HG02885 (cell line): Measurements from ENCODE around the gene SLC6A11.
A peak's percentile ranks its signal among the peaks of the same experiment; 100 is the strongest.

Experiments used
- ATAC-seq: cut with Tn5 transposase; IDR thresholded peaks from one replicate; pipeline ENCODE4 v1.9.1; 2021; ENCODE audit warnings: mild to moderate bottlenecking; ENCODE audit not compliant: unreplicated experiment, poor library complexity

SLC6A11 gene

DNA sequence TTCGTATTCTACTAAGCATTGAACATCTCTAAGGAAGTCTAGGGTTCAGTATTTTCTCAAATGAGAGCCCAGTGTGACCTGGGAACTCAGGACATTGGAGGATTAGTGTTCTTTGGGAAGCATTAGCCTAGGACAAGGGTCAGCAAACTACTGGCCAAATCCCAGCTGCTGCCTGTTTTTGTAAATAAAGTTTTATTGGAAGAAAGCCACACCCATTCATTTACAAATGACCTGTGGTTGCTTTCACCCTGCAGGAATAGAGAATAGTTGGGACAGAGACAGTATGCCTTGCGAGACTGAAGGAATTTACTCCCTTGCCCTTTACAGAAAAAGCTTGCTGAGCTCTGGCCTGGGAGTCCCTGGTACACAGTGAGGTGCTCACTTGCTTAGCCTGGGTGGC lies 20.6 kb downstream of the SLC6A11 start:
- no peak for ATAC-seq

DNA sequence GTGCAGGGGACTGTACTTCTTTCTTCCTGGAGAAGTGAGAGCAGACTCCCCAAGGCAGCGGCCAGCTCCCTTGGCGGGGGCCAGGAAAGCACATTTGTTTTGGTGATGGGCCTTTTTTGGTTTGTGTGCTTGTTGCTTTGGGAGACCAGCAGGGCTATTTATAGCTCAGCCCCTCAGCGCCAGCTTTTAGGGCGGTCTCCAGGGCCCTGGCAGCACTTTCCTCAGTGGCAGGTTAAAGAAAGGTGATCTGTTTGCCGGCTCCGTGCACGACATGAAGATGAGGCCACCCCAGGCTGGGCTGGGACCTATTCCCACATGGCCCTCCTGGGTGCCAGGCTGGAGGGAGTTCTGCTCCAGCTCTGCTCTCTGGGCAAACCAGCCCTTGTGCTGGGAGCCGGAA lies 21.8 kb downstream of the SLC6A11 start:
- ATAC-seq, result no peak

DNA sequence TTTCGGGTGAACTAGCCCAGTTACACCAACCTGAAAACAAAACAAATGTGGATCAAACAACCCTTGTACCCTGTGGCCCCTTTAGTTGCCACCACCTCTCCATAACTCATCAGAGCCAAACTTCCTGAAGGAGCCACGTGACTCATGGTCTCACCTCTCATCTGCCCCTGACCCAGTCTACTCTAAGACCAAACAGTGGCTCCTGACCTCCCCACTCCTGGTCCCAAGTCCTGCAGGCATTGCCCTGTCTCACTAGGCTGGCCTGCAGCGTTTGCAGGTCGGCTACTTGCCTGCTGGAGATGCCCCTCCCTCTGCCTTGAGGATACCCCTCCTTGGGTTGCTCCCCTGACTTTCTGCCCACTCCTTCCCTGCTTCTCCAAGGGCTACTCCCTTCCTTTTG lies 23.1 kb downstream of the SLC6A11 start:
- ATAC-seq, result no peak

DNA sequence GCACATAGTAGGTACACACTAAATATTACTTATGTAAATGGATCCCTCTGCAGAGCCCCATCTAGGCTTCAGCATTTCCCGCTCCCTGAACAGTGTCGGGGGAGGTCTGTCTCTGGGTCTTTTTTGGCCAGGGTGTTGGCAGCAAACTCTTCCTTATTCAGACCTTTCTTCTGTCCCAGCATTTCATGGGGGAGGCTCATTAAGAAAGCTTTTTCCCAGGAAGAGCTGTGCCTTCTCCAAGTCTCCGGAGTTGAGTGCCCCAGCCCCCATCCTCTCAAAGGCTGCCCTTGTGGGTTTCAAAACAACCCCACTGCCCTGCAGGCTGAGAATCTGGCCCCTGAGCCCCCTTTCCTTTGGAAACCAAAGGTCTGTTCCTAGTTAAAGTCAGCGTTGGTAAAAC lies 25.1 kb downstream of the SLC6A11 start:
- no peak for ATAC-seq

DNA sequence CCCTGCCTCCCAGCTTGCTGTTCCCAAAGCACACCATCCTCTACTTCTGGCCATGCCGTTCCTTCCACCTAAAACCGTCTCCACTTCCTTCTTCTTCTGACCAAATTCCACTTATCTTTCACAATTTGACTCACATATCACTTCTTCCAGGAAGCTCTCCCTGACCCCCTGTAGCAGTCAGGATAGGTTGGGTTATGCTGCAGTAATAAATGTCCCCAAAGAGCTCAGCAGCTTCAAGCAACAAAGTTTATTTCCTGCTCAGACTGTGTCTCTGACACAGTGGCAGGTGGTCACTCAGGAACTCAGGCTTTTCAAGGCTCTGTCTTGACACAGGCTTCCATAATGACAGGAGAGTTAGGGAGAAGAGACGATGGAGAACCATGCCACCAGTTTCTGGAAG lies 27.4 kb downstream of the SLC6A11 start:
- ATAC-seq, result no peak

DNA sequence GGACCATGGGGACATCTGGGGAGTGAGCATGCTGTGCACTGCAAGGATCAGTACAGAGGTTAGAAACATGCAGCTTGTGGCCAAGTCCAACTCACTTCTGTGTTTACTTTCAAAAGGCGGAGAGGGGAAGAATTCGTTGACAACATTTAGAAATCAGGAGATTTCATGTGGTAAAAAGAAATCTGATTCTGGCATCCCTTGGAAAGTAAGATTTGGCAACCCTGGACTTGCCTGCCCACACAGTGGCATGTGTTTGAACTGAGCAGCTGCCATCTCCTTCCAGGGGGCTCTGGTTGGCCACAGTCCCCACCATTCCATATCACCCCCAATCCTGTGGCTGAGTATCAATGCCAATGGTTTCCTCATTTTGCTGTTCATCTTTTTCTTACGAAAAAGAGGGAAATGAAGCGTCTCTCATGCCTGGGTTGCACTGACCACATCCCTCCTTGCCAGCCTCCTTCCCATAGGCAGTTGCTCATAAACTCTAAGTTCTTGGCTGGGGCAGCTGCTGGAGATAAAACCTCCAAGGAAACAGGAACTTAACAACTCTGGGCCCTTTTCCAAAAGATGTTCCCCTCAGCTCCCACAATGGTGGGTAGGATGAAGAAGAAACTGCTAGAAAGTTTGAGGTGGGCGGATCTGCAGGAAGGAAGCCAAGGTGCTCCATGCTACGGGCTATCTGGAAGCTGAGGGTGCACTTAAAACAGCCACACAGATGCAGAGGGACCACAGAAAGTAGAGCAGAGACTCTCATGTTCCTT lies 29.2 kb downstream of the SLC6A11 start:
- ATAC-seq, result no peak

DNA sequence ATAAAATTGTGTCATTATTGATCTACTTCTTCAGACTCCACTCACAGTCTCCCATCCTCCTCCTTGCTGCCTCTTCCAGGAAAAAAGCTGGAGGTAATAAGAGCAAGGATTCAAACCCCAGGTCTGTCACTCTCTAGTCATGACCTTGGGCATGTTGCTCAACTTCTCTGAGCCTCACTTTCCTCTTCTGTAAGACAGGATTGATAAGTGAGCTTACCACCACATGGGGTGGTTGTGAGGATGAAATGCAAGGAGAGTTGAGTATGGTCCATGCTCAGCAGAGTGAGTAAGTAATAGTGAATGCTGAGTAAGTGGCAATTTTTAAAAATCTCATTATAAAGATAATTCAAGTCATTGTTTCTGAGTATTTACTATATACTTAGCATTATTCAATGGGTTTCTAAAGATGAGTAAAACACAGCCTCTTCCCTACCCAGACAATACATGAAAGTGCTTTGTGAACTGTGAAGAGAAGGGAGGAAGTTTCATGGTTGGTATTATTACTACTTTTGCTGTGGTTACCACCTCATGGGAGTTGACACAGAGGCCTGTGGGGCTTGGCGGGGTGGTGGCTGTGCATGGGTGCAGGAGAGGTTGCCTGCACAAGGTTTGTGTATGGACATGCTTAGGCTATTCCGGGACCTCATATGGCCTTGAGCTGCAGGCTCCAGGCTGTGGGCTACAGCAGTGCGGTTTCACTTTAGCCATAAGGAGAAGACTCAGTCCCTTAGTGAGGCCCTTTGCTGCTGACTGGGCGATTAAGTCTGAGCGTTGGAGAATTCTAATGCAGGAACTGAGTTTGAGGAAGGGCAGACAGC lies 30.0 kb downstream of the SLC6A11 start:
- peak; percentile 73 for ATAC-seq

DNA sequence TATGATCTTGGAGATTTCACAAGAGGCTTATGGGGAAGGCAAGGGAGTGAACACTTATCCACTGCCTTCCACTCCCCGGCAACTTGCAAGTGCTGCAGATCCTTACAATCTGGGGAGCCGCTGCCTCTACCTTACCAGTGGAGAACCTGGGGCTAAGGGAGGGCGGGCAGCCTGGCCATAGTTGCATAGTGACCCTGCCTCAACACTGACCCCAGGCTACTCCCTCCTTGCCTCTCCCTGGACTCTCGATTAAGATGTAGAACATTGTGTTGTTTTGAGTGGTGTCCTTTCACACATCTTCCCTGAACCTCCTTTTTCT lies 30.6 kb downstream of the SLC6A11 start:
- ATAC-seq, result no peak

DNA sequence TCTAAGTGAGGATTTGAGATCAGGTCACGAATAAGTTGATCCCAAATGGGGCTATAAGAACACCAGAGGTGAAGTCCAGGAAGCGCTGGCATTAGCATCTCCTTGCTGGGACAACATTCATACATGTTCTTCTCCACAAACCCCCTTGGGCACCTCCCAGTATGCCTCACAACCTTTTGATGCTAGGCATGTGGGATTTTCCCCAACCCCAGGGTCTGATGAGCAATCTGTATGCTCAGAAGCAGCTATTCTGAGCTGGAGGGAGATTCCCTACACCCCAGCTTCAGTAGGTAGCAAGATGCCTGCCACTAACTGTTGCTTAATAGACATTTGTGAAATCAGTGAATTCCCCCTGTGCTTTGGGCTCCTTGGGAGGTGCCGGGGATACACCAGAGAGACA lies 32.2 kb downstream of the SLC6A11 start:
- ATAC-seq, result peak; percentile 43

DNA sequence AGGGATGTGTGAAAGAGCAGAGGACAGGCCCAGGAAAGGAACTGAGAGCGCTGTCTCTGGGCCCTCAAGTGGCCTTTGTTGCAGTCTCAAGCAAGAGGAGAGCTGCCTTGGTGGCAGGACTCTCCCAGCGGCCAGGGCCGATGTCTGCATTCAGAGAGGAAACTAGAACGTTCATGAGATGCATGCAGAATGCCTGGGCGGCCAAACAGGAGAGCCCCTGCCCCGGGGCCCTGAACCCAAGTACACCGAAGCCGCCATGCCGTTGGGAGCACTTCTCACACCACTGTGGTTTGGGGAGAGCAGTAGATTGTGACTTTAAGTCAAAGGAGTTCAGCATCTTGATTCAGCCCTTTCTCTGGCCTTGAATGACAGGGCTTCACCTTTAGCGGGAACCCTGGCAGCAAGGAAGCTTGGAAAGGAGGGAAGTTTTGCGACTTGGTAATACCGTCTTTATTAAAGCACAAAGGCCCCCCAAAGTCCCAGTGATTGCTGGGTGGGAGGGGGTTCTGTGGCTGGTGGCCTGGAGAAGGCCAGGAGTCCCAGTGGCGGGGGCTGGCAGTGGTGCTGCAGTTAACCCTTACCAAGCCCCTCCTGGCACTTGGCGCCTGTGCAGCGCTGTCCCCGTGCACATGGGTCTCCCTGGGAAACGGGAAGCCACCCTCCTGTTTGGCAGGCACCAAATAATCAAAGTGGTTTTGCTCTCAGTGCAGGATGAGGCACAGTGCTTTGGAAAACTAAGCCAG lies 36.2 kb downstream of the SLC6A11 start:
- no peak for ATAC-seq

DNA sequence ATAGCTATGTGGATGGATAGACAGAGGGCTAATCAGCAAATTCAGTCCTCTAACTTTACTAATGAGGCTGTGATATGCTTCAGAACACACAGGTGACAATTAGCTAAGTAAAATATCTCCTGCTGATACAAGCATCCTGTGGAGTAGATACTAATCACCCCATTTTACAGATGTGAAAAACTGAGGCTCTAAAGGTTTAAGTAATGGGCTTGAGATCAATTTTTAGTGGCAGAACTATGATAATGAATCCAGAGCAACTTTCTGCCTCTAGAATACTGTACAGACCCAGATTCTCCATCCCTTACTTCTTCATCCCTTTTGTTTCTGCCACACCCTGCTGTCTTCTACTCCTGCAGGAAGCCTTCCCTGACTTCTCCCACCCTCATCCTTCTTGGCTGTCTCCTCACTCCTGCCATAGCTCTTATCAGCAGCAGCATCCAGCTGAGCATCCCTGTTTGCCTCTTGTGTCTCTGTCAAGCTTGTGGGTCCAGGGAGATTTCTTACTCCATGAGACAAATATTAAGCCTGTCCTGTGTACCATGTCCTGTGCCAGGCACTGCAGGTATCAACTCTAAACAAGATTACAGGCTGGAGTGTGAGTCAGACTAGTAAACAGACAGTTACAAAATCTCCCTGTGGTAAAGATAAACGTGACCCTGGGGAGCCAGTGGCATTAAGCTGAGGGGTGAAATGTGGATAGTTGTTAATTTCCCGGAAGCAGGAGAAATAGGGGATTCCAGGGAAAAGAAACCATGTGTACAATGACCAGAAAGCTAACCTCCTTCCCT lies 39.2 kb downstream of the SLC6A11 start:
- no peak for ATAC-seq

DNA sequence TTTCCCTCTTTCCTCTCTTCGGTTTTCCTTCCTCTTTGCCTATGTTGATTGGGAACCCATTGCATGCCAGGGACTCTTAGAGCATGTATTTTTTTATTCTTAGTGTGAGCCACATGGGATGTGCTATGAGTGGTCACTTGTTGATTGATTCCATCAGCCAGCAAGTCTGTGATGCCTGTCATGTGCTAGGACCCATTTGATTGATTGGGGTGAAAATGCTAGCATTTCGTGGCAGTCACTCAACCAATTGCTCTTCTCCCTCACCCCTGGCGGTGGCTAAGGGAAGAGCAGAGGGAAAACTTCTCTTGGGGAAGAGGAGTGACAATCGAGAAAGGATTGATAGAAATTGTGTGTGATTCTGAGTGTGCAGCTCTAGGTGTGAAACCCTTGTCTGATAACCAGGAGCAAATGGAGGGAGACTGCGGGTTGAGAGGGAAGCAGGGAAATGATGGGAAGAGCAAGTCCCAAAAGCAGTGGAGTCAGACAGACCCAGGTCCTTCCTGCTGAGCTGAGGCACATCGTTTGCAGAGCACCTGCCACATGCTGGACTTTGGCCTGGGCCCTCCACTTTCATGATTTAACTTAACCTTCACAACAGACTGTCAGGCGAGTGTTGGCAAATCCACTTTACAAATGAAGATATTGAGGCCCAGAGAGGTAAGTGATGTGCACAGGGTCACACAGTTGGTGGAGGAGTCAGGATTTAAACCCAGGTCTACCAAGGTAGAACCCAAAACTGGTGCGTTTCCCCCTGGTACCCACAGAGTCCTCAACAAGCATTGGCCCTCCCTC lies 40.0 kb downstream of the SLC6A11 start:
- no peak for ATAC-seq

DNA sequence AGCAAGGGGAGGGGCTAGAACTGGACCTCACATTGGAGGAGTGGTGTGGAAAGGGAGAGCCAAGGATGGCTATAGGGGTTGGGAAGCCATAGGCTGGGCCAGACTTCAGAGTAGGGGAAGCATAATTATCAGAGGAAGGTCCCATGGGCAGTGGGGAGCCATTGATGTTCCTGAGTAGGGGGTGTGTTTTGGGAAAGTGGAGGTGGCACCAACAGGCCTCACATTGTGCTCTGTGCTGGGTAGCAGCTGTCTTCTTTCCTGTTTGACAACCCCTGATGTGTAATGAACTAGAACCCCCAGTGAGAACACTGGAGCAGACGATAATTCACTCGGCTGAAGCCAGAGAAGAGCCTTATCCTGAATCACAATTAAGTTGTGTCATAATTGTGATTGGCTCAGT lies 41.2 kb downstream of the SLC6A11 start:
- ATAC-seq, result no peak

DNA sequence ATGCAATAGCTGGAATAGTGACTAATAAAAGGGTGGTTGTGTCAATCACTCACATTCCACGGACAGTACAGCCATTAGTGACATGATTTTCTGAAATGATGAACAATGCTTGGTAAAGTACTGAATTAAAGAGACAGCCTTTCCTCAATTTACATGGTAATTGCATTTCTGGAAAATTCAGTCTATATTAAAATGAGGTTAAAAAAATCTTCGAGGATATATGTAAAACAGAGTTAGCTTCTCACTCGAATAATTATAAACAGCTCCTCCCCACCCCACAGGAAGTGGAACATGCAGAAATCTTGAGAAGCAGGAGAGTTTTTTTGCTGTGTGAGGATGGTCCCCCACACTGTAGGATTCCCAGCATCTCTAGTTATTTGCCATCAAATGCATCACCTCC lies 42.1 kb downstream of the SLC6A11 start:
- no peak for ATAC-seq

DNA sequence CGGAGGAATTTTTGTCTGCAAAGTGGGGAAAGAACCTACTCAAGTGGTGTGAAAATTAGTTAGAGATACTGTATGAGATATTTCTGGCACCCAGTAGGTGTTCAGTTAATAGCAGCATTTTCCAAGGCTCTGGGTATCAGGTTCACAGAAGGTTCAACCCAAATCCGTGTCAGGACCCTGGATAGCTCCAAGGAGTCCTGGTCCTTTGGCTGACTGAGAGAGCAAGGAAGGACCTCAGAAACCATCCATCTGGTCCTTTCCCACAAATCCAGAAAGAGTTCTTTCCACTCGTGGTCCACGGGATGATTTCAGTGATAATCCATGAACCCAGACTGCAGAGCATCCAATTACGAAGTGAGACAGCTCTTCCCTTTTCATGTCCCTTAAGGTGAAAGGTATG lies 51.4 kb downstream of the SLC6A11 start:
- ATAC-seq, result no peak

DNA sequence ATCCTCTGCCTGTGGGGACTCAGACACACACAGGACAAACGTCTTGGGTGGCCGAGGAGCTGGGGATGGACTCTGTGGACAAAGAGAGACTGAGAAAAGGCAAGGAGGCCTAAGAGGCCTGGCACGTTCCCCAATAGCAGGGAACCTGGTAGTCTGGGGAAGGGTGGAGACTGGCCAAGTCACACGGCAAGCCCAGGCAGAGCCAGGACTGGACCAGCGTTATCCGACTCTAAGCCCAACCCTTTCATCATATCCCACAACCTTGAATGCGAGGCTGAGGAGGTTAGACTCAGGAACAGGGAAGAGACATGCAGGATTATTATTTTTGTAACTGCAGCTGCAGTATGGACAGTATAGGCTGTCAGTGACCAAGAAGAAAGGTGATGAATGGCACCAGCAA lies 53.4 kb downstream of the SLC6A11 start:
- ATAC-seq, result no peak

DNA sequence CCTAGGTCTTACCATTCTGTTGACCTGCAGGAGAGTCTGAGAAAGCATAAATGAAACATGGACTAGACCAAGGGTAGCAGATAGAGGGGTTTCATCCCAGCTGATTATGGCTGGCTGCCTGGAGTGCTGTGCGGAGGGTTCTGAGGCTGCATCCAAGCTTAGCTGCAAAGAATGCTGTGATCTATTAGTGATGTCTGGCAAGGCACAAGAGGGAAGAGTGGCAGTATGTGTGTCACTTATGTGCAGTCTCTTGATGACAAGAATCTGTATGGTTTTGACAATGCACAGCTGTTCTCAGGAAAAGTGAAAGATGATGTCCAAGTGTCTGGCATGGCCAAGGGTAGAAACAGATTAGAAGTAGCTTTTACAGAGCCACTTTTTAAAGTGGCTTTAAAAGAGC lies 54.3 kb downstream of the SLC6A11 start:
- ATAC-seq, result no peak

DNA sequence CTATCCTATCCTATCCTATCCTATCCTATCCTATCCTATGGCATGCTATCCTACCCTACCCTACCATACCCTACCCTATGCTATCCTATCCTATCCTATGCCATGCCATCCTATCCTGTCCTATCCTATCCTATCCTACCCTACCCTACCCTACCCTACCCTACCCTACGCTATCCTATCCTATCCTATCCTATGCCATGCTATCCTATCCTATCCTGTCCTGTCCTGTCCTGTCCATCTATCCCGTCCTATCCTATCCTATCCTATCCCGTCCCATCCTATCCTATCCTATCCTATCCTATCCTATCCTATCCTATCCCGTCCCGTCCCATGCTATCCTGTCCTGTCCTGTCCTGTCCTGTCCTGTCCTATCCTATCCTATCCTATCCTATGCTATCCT lies 57.4 kb downstream of the SLC6A11 start:
- no peak for ATAC-seq

DNA sequence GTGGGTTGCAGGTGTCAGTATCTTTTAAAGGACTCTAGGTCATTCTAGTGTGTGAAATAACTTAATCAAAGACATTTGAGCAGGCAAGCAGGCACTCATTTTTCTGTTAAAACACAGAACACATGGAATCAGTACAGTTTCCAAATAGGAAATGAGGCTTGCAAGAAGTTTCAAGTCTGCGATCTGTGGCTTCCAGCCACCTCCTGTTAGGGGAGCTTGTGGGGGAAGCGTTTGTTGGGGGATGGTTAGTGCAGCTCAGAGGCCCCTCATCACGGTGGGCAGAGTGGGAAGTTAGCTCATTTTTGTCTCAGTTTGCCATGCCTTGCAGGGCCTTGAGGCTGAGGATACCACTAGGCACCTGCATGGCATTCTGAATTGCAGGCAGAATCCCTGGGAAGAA lies 59.9 kb downstream of the SLC6A11 start:
- no peak for ATAC-seq

DNA sequence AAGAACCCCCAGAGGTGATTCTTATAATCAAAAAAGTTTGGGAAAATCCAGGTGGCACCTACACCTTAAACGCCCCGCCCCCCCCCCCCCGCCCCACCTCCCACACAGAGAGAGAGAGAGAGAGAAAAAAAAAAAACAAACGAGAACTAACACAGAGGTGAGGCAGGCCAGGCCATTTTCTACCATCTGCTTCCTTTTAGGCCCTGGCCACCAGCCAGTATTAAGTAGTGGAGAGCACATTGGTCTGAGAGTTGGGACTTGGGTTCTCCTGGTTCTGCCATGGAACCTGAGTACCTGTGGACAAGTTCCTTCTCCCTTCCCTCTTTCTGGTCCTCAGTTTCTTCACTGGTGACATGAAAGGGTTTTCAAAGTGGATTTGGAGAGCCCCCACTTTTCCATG lies 60.6 kb downstream of the SLC6A11 start:
- no peak for ATAC-seq
